ENCODE results near the gene DCBLD2.
"Not testable (repeated sequence)": the region's sequence is repeated elsewhere in the genome, so short reads cannot be mapped to it uniquely, and the experiment has no call there.

Gene DCBLD2

GRCh38 chr3:98875535-98875934 is 26.0 kb downstream of the DCBLD2 start:
- Histone ChIP-seq H3K18ac (ENCODE audit: low read length) (no peak overlapping the region), H3K36me3 (replicated peaks in 1 of 2; ENCODE audit: control insufficient read depth in 2 of 2, insufficient read depth in 2 of 2, low read length in 2 of 2) (peaks cover 8 to 98% of the 10 kb centered on the region in 2 donors), H2AK5ac (ENCODE audit: low read depth, low read length) (no peak overlapping the region), H2BK15ac (ENCODE audit: low read length) (no peak overlapping the region), H3K23ac (ENCODE audit: low read depth, low read length, poor library complexity) (no peak overlapping the region), H3K4me1 (ENCODE audit: control insufficient read depth in 2 of 2, insufficient read depth in 1 of 2, low read depth in 1 of 2, low read length in 2 of 2) (no peaks in the 10 kb centered on the region), H3K4me2 (ENCODE audit: insufficient read depth, low read length, poor library complexity, severe bottlenecking) (no peak overlapping the region), H3K14ac (ENCODE audit: low read length) (no peak overlapping the region), H3K27me3 (ENCODE audit: control insufficient read depth in 3 of 3, insufficient read depth in 3 of 3, low read depth in 1 of 3, low read length in 3 of 3) (no peaks in the 10 kb centered on the region), H2BK12ac (ENCODE audit: low read length) (no peak overlapping the region), H3K9me3 (replicated peaks in 1 of 2; ENCODE audit: control insufficient read depth in 2 of 2, insufficient read depth in 1 of 2, low read depth in 1 of 2, low read length in 2 of 2) (peaks cover 3 to 47% of the 10 kb centered on the region in 2 donors), H2BK5ac (ENCODE audit: low read length) (no peak overlapping the region), H2BK120ac (ENCODE audit: low read depth, low read length) (no peak overlapping the region), H3K27ac (replicated peaks; ENCODE audit: low read length) (no peak overlapping the region), H2AFZ (ENCODE audit: low read length) (no peak overlapping the region), H3K79me1 (ENCODE audit: low read depth, low read length) (no peaks in the 10 kb centered on the region), H3K4ac (ENCODE audit: low read length) (no peak overlapping the region), H3K4me3 (ENCODE audit: low read length in 2 of 2) (no peak overlapping the region), H3K9ac (ENCODE audit: low read depth, low read length, poor library complexity) (no peak overlapping the region), H4K8ac (ENCODE audit: low read depth, low read length) (no peak overlapping the region), H4K91ac (ENCODE audit: low read depth, low read length, poor library complexity) (no peak overlapping the region)
- no CpG with 5 or more reads among the region's 3 CpGs for WGBS, 2 donors (ENCODE audit: extremely low coverage in 2 of 2, insufficient read length in 2 of 2, insufficient replicate concordance in 1 of 2)
- no peak for DNase-seq (ENCODE audit: low spot score)

DNA sequence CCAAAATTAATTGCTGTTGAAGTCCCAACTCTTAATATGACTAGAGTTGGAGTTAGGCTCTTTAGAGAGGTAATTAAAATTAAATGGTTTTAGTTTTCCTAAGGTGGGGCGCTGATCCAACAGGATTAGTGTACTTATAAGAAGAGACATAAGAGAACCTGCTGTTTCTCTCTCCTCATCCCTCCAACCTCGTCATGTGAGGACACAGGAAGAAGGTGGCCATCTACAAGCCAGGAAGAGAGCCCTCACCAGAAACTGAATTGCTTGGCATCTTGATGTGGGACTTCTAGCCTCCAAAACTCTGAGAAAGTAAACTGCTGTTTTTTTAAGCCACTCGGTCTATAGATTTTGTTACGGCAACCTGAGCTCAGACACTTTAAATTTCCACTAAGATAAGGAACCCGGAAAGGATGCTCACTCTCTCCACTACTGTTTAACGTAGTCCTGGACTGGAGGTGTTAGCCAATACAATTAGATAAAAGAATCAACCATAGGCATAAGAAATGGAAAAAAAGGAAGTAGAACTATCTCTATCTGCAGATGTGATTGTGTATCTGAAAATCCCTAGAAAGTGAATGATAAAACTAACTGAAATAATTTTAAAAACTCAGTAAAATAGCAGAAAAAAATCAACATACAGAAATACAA is 26.8 kb downstream of the DCBLD2 start:
- peaks cover 6 to 98% of the 10 kb centered on the region in 2 donors for H3K36me3 ChIP-seq (replicated peaks in 1 of 2; ENCODE audit: control insufficient read depth in 2 of 2, insufficient read depth in 2 of 2, low read length in 2 of 2)
- H3K18ac ChIP-seq (ENCODE audit: low read length): no peak overlapping the region

GRCh38 chr3:98869391-98869790 is 32.1 kb downstream of the DCBLD2 start:
- no peak overlapping the region for H3K23ac ChIP-seq (ENCODE audit: low read depth, low read length, poor library complexity)
- H3K9me3 ChIP-seq (replicated peaks in 1 of 2; ENCODE audit: control insufficient read depth in 2 of 2, insufficient read depth in 1 of 2, low read depth in 1 of 2, low read length in 2 of 2): peaks cover 7 to 56% of the 10 kb centered on the region in 2 donors
- H3K79me1 ChIP-seq (ENCODE audit: low read depth, low read length): no peaks in the 10 kb centered on the region
- H3K14ac ChIP-seq (ENCODE audit: low read length): no peak overlapping the region
- H3K4me3 ChIP-seq (ENCODE audit: low read length in 2 of 2): no peak overlapping the region
- H3K4ac ChIP-seq (ENCODE audit: low read length): no peak overlapping the region
- H3K4me1 ChIP-seq (ENCODE audit: control insufficient read depth in 2 of 2, insufficient read depth in 1 of 2, low read depth in 1 of 2, low read length in 2 of 2): no peaks in the 10 kb centered on the region
- H3K27me3 ChIP-seq (ENCODE audit: control insufficient read depth in 3 of 3, insufficient read depth in 3 of 3, low read depth in 1 of 3, low read length in 3 of 3): no peaks in the 10 kb centered on the region
- WGBS, 2 donors (ENCODE audit: extremely low coverage in 2 of 2, insufficient read length in 2 of 2, insufficient replicate concordance in 1 of 2): no CpG with 5 or more reads among the region's 3 CpGs
- no peak overlapping the region for H3K4me2 ChIP-seq (ENCODE audit: insufficient read depth, low read length, poor library complexity, severe bottlenecking)
- no peak overlapping the region for H2AFZ ChIP-seq (ENCODE audit: low read length)
- no peak overlapping the region for H2BK15ac ChIP-seq (ENCODE audit: low read length)
- H3K36me3 ChIP-seq (replicated peaks in 1 of 2; ENCODE audit: control insufficient read depth in 2 of 2, insufficient read depth in 2 of 2, low read length in 2 of 2): peaks cover 3 to 73% of the 10 kb centered on the region in 2 donors
- H3K9ac ChIP-seq (ENCODE audit: low read depth, low read length, poor library complexity): no peak overlapping the region
- H2BK12ac ChIP-seq (ENCODE audit: low read length): no peak overlapping the region
- no peak overlapping the region for H3K27ac ChIP-seq (replicated peaks; ENCODE audit: low read length)
- no peak overlapping the region for H2BK120ac ChIP-seq (ENCODE audit: low read depth, low read length)
- no peak overlapping the region for H2BK5ac ChIP-seq (ENCODE audit: low read length)
- H4K91ac ChIP-seq (ENCODE audit: low read depth, low read length, poor library complexity): no peak overlapping the region
- no peak overlapping the region for H4K8ac ChIP-seq (ENCODE audit: low read depth, low read length)
- H2AK5ac ChIP-seq (ENCODE audit: low read depth, low read length): no peak overlapping the region
- DNase-seq (ENCODE audit: low spot score): no peak
- H3K18ac ChIP-seq (ENCODE audit: low read length): no peak overlapping the region

More for the DNA sequence above, 26.8 kb downstream of the DCBLD2 start:
- DNase-seq (ENCODE audit: low spot score): no peak
- no peak overlapping the region for H3K9ac ChIP-seq (ENCODE audit: low read depth, low read length, poor library complexity)
- H2BK120ac ChIP-seq (ENCODE audit: low read depth, low read length): no peak overlapping the region
- H3K23ac ChIP-seq (ENCODE audit: low read depth, low read length, poor library complexity): no peak overlapping the region
- H2AFZ ChIP-seq (ENCODE audit: low read length): no peak overlapping the region
- H3K9me3 ChIP-seq (replicated peaks in 1 of 2; ENCODE audit: control insufficient read depth in 2 of 2, insufficient read depth in 1 of 2, low read depth in 1 of 2, low read length in 2 of 2): peaks cover 5 to 48% of the 10 kb centered on the region in 2 donors
- no peak overlapping the region for H4K8ac ChIP-seq (ENCODE audit: low read depth, low read length)
- WGBS, 2 donors (ENCODE audit: extremely low coverage in 2 of 2, insufficient read length in 2 of 2, insufficient replicate concordance in 1 of 2): no CpG with 5 or more reads among the region's 6 CpGs
- H3K4me3 ChIP-seq (ENCODE audit: low read length in 2 of 2): no peak overlapping the region
- no peak overlapping the region for H3K14ac ChIP-seq (ENCODE audit: low read length)
- H3K27ac ChIP-seq (replicated peaks; ENCODE audit: low read length): no peak overlapping the region
- H3K4ac ChIP-seq (ENCODE audit: low read length): no peak overlapping the region
- no peak overlapping the region for H2BK15ac ChIP-seq (ENCODE audit: low read length)
- H3K4me2 ChIP-seq (ENCODE audit: insufficient read depth, low read length, poor library complexity, severe bottlenecking): no peak overlapping the region
- H3K79me1 ChIP-seq (ENCODE audit: low read depth, low read length): no peaks in the 10 kb centered on the region
- H2BK5ac ChIP-seq (ENCODE audit: low read length): no peak overlapping the region
- H2BK12ac ChIP-seq (ENCODE audit: low read length): no peak overlapping the region
- H2AK5ac ChIP-seq (ENCODE audit: low read depth, low read length): no peak overlapping the region
- H3K27me3 ChIP-seq (ENCODE audit: control insufficient read depth in 3 of 3, insufficient read depth in 3 of 3, low read depth in 1 of 3, low read length in 3 of 3): no peaks in the 10 kb centered on the region
- H3K4me1 ChIP-seq (ENCODE audit: control insufficient read depth in 2 of 2, insufficient read depth in 1 of 2, low read depth in 1 of 2, low read length in 2 of 2): no peaks in the 10 kb centered on the region
- no peak overlapping the region for H4K91ac ChIP-seq (ENCODE audit: low read depth, low read length, poor library complexity)

DNA sequence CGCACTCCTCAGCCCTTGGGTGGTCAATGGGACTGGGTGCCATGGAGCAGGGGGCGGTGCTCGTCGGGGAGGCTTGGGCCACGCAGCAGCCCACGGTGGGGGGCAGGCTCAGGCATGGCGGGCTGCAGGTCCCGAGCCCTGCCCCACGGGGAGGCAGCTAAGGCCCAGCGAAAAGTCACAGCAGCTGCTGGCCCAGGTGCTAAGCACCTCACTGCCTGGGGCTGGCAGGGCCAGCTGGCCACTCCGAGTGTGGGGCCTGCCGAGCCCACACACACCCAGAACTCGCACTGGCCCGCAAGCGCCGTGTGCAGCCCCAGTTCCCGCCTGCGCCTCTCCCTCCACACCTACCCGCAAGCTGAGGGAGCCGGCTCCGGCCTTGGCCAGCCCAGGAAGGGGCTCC is 43.5 kb downstream of the DCBLD2 start:
- not testable (repeated sequence) for H3K4me2 ChIP-seq (ENCODE audit: insufficient read depth, low read length, poor library complexity, severe bottlenecking); H3K18ac ChIP-seq (ENCODE audit: low read length)

More for the DNA sequence above, 43.5 kb downstream of the DCBLD2 start:
- H2BK12ac ChIP-seq (ENCODE audit: low read length); H3K27me3 ChIP-seq (ENCODE audit: control insufficient read depth in 3 of 3, insufficient read depth in 3 of 3, low read depth in 1 of 3, low read length in 3 of 3); H3K4me3 ChIP-seq (ENCODE audit: low read length in 2 of 2); H2BK5ac ChIP-seq (ENCODE audit: low read length); H2AK5ac ChIP-seq (ENCODE audit: low read depth, low read length); H2BK120ac ChIP-seq (ENCODE audit: low read depth, low read length); H3K14ac ChIP-seq (ENCODE audit: low read length); H2AFZ ChIP-seq (ENCODE audit: low read length); H3K4me1 ChIP-seq (ENCODE audit: control insufficient read depth in 2 of 2, insufficient read depth in 1 of 2, low read depth in 1 of 2, low read length in 2 of 2); H3K79me1 ChIP-seq (ENCODE audit: low read depth, low read length); H3K23ac ChIP-seq (ENCODE audit: low read depth, low read length, poor library complexity); H3K9ac ChIP-seq (ENCODE audit: low read depth, low read length, poor library complexity); H3K27ac ChIP-seq (replicated peaks; ENCODE audit: low read length); H4K91ac ChIP-seq (ENCODE audit: low read depth, low read length, poor library complexity); DNase-seq (ENCODE audit: low spot score); H3K4ac ChIP-seq (ENCODE audit: low read length); H4K8ac ChIP-seq (ENCODE audit: low read depth, low read length); H2BK15ac ChIP-seq (ENCODE audit: low read length): not testable (repeated sequence)
- Histone ChIP-seq H3K9me3 (replicated peaks in 1 of 2; ENCODE audit: control insufficient read depth in 2 of 2, insufficient read depth in 1 of 2, low read depth in 1 of 2, low read length in 2 of 2) (peaks cover 2 to 33% of the 10 kb centered on the region in 2 donors), H3K36me3 (replicated peaks in 1 of 2; ENCODE audit: control insufficient read depth in 2 of 2, insufficient read depth in 2 of 2, low read length in 2 of 2) (peaks cover 3 to 39% of the 10 kb centered on the region in 2 donors)
- no CpG with 5 or more reads among the region's 21 CpGs for WGBS, 2 donors (ENCODE audit: extremely low coverage in 2 of 2, insufficient read length in 2 of 2, insufficient replicate concordance in 1 of 2)
